ENCODE data around the gene DOCK1.
"Not testable (repeated sequence)": the region's sequence is repeated elsewhere in the genome, so short reads cannot be mapped to it uniquely, and the experiment has no call there.

DOCK1 gene

DNA sequence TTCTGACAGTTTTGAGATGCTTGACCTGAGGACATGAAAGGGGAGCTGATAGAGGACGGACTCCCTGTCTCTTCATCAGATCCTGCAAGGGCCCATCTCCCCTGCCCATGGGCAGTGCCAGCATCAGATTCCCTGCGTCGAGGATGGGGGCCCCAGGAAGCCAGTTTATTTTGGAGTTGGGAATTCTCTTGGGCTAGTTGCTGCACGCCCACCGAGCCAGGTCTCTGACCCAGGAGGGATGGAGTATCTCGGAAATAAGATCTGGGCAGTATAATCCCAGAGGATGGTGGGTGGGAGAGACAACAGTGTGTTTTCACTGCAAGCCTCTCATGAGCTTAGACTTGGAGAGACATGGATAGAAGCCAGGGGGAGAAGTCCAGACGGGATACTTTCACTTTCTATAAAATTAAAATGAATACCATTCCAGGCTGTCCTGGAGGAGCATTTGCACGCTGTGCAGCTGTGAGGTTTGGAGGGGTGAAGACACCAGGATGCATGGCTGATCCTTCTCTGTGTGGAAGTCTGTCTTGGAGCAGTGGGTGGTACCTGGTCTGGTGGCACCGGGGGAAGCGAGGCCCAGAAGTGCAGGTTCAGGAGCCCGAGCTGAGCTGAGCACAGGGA is 25.8 kb downstream of the DOCK1 start:
- H3K4me3 ChIP-seq (ENCODE audit: control insufficient read depth, low read depth, low read length): no peak overlapping the region
- no peak for DNase-seq (ENCODE audit: low read depth)
- TF ChIP-seq, protein P1, sequence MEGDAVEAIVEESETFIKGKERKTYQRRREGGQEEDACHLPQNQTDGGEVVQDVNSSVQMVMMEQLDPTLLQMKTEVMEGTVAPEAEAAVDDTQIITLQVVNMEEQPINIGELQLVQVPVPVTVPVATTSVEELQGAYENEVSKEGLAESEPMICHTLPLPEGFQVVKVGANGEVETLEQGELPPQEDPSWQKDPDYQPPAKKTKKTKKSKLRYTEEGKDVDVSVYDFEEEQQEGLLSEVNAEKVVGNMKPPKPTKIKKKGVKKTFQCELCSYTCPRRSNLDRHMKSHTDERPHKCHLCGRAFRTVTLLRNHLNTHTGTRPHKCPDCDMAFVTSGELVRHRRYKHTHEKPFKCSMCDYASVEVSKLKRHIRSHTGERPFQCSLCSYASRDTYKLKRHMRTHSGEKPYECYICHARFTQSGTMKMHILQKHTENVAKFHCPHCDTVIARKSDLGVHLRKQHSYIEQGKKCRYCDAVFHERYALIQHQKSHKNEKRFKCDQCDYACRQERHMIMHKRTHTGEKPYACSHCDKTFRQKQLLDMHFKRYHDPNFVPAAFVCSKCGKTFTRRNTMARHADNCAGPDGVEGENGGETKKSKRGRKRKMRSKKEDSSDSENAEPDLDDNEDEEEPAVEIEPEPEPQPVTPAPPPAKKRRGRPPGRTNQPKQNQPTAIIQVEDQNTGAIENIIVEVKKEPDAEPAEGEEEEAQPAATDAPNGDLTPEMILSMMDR (IDR thresholded peaks at IDR 0.05; ENCODE audit: control insufficient read depth, insufficient read depth, low read depth, low read length, missing control alignments): no peak

DNA sequence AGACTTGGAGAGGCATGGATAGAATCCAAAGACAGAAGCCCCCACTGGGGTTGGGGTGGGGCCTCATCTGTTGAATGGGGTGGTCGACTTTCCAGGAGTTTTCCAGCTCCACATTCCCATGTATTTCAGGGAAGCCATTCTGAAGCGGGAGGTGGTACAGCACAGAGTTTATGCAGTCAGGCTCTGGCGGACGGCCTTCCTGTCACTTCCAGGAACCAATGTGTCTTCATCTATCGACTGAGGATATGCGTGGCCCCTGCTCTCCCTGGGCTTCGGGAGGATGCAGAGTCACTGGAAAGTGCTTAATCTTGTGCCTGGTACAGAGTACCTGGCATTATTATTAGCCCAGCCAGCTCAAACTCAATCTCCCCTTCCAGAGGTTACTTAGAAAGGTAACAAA is 26.3 kb downstream of the DOCK1 start:
- H3K4me3 ChIP-seq (ENCODE audit: control insufficient read depth, low read depth, low read length): no peak overlapping the region
- DNase-seq (ENCODE audit: low read depth): no peak
- TF ChIP-seq, protein P1 (IDR thresholded peaks at IDR 0.05; ENCODE audit: control insufficient read depth, insufficient read depth, low read depth, low read length, missing control alignments): no peak

DNA sequence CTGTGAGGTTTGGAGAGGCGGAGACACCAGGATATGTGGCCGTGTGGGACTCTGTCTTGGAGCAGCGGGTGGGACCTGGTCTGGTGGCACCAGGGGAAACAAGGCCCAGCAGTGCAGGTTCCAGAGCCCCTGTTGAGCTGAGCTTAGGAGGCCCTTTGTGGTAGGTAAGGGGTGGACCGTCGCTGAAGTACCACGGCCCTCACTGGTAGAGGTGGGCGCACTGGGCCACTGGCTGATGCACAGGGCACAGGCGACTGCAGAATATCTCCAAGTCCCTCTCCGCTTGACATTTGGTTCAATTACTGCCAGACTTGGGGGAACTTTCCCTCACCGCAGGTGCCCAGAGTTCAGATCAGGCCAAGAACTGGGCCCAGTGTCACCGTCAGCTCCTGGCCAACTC is 27.3 kb downstream of the DOCK1 start:
- no peak overlapping the region for H3K4me3 ChIP-seq (ENCODE audit: control insufficient read depth, low read depth, low read length)
- TF ChIP-seq, protein P1 (IDR thresholded peaks at IDR 0.05; ENCODE audit: control insufficient read depth, insufficient read depth, low read depth, low read length, missing control alignments): no peak
- DNase-seq (ENCODE audit: low read depth): no peak

DNA sequence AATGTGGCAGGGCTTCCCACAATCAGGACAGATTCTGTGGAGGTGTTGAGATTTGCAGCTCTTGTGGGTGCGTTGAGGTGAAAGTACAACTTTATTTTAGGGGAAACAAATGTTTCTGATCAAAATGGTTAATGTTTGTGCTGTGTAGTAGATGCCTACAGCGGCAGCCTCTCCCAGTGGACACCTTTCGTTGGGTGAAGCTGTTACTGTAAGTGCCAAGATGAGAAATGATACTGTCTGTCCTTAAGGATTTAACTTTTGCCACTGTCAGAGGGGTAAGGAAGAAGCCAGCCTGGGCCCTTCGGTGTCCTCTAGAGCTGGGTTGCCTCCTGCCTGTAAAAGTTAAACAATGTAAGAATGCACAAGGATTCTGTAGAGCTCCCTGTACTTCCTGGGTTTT is 27.9 kb downstream of the DOCK1 start:
- H3K4me3 ChIP-seq (ENCODE audit: control insufficient read depth, low read depth, low read length): no peak overlapping the region
- TF ChIP-seq, protein P1 (IDR thresholded peaks at IDR 0.05; ENCODE audit: control insufficient read depth, insufficient read depth, low read depth, low read length, missing control alignments): no peak
- no peak for DNase-seq (ENCODE audit: low read depth)

DNA sequence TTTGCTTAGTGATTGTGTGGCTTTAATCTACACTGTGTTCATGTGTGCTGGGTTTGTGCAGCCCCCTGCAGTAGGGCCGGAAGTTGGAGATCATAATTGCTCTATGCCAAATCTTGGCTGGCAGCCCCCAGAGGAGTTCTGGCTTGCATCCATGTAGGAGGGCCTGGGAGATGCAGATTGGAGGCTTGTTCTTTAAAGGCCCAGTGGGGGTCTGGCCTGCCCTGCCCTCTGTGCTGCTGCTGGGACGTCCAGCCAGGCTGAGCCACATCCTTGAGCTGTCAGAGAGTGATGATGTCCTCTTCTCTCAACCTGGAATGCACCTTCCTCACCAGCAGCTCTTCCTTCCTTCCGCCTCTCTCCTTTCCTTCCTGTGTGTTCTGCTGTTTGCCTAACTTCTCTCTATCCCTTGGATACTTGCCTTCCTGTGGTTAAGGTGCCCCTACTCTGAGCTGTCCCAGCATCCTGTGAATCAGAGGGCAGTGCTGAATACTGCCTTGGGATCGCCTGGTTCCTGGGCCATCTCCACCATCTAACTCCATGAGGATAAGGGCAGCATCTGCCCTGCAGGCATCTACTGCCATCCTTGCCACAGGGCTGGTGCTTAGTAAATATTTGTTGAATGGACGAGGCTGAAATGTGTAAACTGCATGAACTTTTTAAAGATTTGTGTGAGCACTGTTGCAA is 30.2 kb downstream of the DOCK1 start:
- TF ChIP-seq, protein P1 (IDR thresholded peaks at IDR 0.05; ENCODE audit: control insufficient read depth, insufficient read depth, low read depth, low read length, missing control alignments): no peak
- DNase-seq (ENCODE audit: low read depth): no peak
- H3K4me3 ChIP-seq (ENCODE audit: control insufficient read depth, low read depth, low read length): no peak overlapping the region

DNA sequence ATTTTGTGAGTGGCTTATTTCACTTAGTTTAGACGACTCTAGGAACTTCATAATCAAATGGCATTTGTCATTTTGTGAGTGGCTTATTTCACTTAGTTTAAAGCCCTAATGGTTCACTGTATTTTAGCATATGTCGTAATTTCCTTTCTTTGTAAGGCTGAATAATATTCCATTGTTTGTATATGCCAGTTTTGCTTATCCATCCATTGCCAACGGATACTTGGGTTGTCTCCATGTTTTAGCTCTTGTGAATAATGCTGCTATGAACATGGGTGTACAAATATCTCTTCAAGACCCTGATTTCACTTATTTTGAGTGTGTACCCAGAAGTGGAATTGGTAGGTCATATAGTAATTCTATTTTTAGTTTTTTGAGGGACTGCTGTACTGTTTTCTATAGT is 31.8 kb downstream of the DOCK1 start:
- DNase-seq (ENCODE audit: low read depth): no peak
- TF ChIP-seq, protein P1 (IDR thresholded peaks at IDR 0.05; ENCODE audit: control insufficient read depth, insufficient read depth, low read depth, low read length, missing control alignments): no peak

DNA sequence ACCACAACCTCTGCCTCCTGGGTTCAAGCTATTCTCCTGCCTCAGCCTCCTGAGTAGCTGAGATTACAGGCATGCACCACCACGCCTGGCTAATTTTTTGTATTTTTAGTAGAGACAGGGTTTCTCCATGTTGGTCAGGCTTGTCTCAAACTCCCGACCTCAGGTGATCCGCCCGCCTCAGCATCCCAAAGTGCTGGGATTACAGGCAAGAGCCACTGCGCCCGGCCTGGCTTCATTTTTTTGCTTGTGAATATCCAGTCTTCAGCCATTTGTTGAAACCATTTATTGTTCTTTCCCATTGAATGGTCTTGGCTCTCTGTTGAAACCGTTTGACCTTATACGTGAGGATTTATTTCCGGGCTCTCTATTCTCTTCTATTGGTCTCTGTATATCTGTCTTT is 32.9 kb downstream of the DOCK1 start:
- not testable (repeated sequence) for DNase-seq (ENCODE audit: low read depth); H3K4me3 ChIP-seq (ENCODE audit: control insufficient read depth, low read depth, low read length)

More for the DNA sequence above, 31.8 kb downstream of the DOCK1 start:
- no peak overlapping the region for H3K4me3 ChIP-seq (ENCODE audit: control insufficient read depth, low read depth, low read length)
